OCI-LY1 (cell line): ENCODE results near the gene KRT5.

Source experiments
- H2AFZ ChIP-seq: fragments of 200-600 bp; sonication (generic), shearing (Covaris generic); 2 replicates; pipeline ENCODE4 v1.6.0; 2014; ENCODE audit warnings: antibody characterized with exemption, mild to moderate bottlenecking, low read length
- H3F3A ChIP-seq: fragments of 200-600 bp; sonication (generic), shearing (Covaris generic); 2 replicates; pipeline ENCODE4 v1.6.0; 2014; ENCODE audit warnings: mild to moderate bottlenecking, antibody characterized with exemption, low read length, moderate library complexity; ENCODE audit not compliant: insufficient read depth
- H3K27ac ChIP-seq: fragments of 200-600 bp; sonication (generic); 2 replicates; pipeline ENCODE4 v1.5.1; 2014; ENCODE audit warnings: low read length, mixed run types, mild to moderate bottlenecking, low read depth; ENCODE audit not compliant: poor library complexity, severe bottlenecking
- H3K27me3 ChIP-seq: fragments of 200-600 bp; sonication (generic); 2 replicates; pipeline ENCODE4 v1.6.0; 2014; ENCODE audit warnings: antibody characterized with exemption, mild to moderate bottlenecking, low read length, moderate library complexity; ENCODE audit not compliant: insufficient read depth
- H3K36me3 ChIP-seq: fragments of 200-600 bp; sonication (generic); 2 replicates; pipeline ENCODE4 v1.6.1; 2014; ENCODE audit warnings: mild to moderate bottlenecking, antibody characterized with exemption, low read length, moderate library complexity, mixed read lengths; ENCODE audit not compliant: insufficient read depth
- H3K4me1 ChIP-seq: fragments of 200-600 bp; sonication (generic); 2 replicates; pipeline ENCODE4 v1.5.1; 2014; ENCODE audit warnings: mild to moderate bottlenecking, low read length, moderate library complexity; ENCODE audit not compliant: insufficient read depth, severe bottlenecking
- H3K4me2 ChIP-seq: fragments of 200-600 bp; sonication (generic), shearing (Covaris generic); 2 replicates; pipeline ENCODE4 v1.6.1; 2014; ENCODE audit warnings: low read length
- H3K4me3 ChIP-seq: fragments of 200-600 bp; sonication (generic); 2 replicates; pipeline ENCODE4 v1.5.1; 2014; ENCODE audit warnings: low read length, low read depth, mild to moderate bottlenecking, mixed read lengths; ENCODE audit not compliant: poor library complexity, severe bottlenecking
- H3K79me2 ChIP-seq: fragments of 200-600 bp; shearing (Covaris generic); 2 replicates; pipeline ENCODE4 v1.6.1; 2016; ENCODE audit warnings: mixed run types, low read length, mixed read lengths; ENCODE audit not compliant: insufficient read depth
- H3K9ac ChIP-seq: fragments of 200-600 bp; sonication (generic), shearing (Covaris generic); 2 replicates; pipeline ENCODE4 v1.6.1; 2014; ENCODE audit warnings: mild to moderate bottlenecking, low read length, mixed read lengths
- H3K9me2 ChIP-seq: fragments of 200-600 bp; sonication (generic), shearing (Covaris generic); 2 replicates; pipeline ENCODE4 v1.6.1; 2014; ENCODE audit warnings: low read depth, mild to moderate bottlenecking, low read length, mixed read lengths
- H3K9me3 ChIP-seq: fragments of 200-600 bp; shearing (Covaris generic); 2 replicates; pipeline ENCODE4 v1.6.1; 2014; ENCODE audit warnings: low read length, mixed read lengths
- H4K20me1 ChIP-seq: fragments of 200-600 bp; sonication (generic), shearing (Covaris generic); 2 replicates; pipeline ENCODE4 v1.6.0; 2016; ENCODE audit warnings: mild to moderate bottlenecking, low read length; ENCODE audit not compliant: insufficient read depth
- CTCF ChIP-seq: fragments of 200-600 bp; sonication (generic), shearing (Covaris generic); IDR thresholded peaks from 2 replicates; pipeline ENCODE4 v1.5.1; 2017; ENCODE audit warnings: mild to moderate bottlenecking, antibody characterized with exemption, low read length, moderate library complexity, mixed read lengths
- EZH2 ChIP-seq: fragments of 200-600 bp; sonication (generic), shearing (Covaris generic); IDR thresholded peaks from 2 replicates; pipeline ENCODE4 v1.8.0; 2017; ENCODE audit warnings: borderline replicate concordance, mixed run types, mild to moderate bottlenecking, antibody characterized with exemption, low read length, moderate library complexity, mixed read lengths

Gene KRT5

GRCh38 chr12:52525661-52526499, 5.7 kb upstream of the KRT5 start:
- H3K36me3 ChIP-seq = no peaks in the 10 kb centered on the region
- no peak overlapping the region for H3K4me2 ChIP-seq
- H2AFZ ChIP-seq = no peak overlapping the region
- H3K4me3 ChIP-seq = no peak overlapping the region
- no peaks in the 10 kb centered on the region for H3K9me2 ChIP-seq
- no peaks in the 10 kb centered on the region for H3K4me1 ChIP-seq
- H3K27me3 ChIP-seq = 0 out of 2 replicates have a peak, but pooled peaks cover 5% of the 10 kb centered on the region
- H4K20me1 ChIP-seq = no peaks in the 10 kb centered on the region
- no peaks in the 10 kb centered on the region for H3K9me3 ChIP-seq
- no peaks in the 10 kb centered on the region for H3F3A ChIP-seq
- H3K27ac ChIP-seq = no peak overlapping the region
- no peak overlapping the region for H3K9ac ChIP-seq
- TF ChIP-seq EZH2 = no peak
- no peak for TF ChIP-seq CTCF
- H3K79me2 ChIP-seq = no peaks in the 10 kb centered on the region

GRCh38 chr12:52524898-52525591, 4.9 kb upstream of the KRT5 start:
- H3K27ac ChIP-seq = no peak overlapping the region

More at GRCh38 chr12:52524898-52525591, 4.9 kb upstream of the KRT5 start:
- no peak for TF ChIP-seq CTCF
- TF ChIP-seq EZH2 = no peak
- no peaks in the 10 kb centered on the region for H3K36me3 ChIP-seq
- H3K79me2 ChIP-seq = no peaks in the 10 kb centered on the region
- H3K9me2 ChIP-seq = no peaks in the 10 kb centered on the region
- no peaks in the 10 kb centered on the region for H3F3A ChIP-seq
- no peak overlapping the region for H3K9ac ChIP-seq
- H2AFZ ChIP-seq = no peak overlapping the region
- H3K4me1 ChIP-seq = no peaks in the 10 kb centered on the region
- H4K20me1 ChIP-seq = no peaks in the 10 kb centered on the region
- 0 out of 2 replicates have a peak, but pooled peaks cover 5% of the 10 kb centered on the region for H3K27me3 ChIP-seq
- H3K4me3 ChIP-seq = no peak overlapping the region
- no peak overlapping the region for H3K4me2 ChIP-seq
- H3K9me3 ChIP-seq = no peaks in the 10 kb centered on the region
